NCI-H748 treated with DMSO at 0.1 percent for 48 hours (cell line): ENCODE measurements around the gene HAPLN1.

ENCODE experiments used
- DNase-seq: peaks from one replicate; lab custom pipeline; 2025; lab: John Stamatoyannopoulos, UW

The HAPLN1 gene

GRCh38 chr5:83718195-83718825 lies 2.3 kb downstream of the HAPLN1 start:
- peak; percentile 89 for DNase-seq

DNA sequence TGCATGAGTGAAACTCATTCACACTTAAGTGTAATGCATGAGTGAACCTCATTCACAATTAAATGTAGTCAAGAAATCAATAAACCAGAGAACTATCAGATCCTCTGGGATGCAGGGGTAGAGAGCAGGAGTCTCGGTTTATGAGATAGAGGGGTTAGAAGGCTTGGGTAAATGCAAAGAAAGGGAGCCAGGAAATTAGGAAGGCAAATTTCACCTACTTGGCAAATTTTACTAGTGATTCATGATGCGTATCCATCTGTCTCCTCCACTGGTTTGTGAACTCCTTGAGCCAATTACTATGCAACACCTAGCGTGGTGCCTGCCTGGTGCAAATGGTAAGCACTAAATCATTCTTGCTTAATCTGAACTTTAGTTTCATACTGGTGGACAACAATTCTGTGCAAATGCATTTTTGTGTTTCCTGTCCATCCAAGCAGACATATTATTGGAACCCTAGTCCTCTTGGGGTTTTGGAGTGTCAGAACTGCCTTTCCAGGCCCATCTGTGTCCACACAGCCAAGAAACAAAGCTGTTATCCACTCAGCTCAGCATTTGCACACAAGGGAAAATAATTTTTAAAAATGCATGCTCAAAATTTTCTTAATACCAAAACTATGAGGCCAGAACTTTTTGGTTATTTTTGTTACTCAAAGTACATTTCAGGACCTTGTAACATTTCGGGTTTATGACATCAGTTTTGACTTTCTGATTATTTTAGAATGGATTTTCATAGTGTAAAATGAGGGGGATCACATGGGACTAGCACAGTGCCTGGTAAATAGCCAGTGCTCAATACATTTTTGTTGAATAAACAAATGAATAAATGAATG lies 5.2 kb downstream of the HAPLN1 start:
- DNase-seq, result no peak

GRCh38 chr5:83714810-83715209 lies 5.8 kb downstream of the HAPLN1 start:
- no peak for DNase-seq

- peak; percentile 36 for DNase-seq
These were observed 8.6 kb downstream of the HAPLN1 start for GRCh38 chr5:83711982-83712601.

DNA sequence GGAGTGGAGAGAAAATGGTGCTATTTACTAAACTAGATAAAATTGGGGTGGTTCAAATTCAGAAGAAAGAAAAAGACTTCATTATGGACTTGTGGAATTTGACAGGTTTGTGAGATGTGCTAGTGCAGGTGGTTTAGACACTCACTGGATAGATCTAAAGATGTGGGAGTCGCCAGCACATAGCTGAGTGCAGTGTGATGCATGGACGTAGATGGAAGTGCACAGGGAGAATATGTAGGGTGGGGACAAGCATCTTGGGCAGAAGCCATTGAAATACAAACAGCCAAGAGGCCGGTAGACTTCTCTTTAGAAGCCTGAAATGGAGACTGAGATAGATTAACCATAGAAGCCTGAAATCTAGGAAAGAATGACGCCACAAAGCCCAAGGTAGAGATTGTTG lies 10.7 kb downstream of the HAPLN1 start:
- no peak for DNase-seq

GRCh38 chr5:83708170-83708569 lies 12.5 kb downstream of the HAPLN1 start:
- DNase-seq, result no peak

GRCh38 chr5:83703059-83703458 lies 17.6 kb downstream of the HAPLN1 start:
- DNase-seq, result no peak

- DNase-seq, result no peak
These were observed 18.8 kb downstream of the HAPLN1 start for GRCh38 chr5:83701886-83702285.

DNA sequence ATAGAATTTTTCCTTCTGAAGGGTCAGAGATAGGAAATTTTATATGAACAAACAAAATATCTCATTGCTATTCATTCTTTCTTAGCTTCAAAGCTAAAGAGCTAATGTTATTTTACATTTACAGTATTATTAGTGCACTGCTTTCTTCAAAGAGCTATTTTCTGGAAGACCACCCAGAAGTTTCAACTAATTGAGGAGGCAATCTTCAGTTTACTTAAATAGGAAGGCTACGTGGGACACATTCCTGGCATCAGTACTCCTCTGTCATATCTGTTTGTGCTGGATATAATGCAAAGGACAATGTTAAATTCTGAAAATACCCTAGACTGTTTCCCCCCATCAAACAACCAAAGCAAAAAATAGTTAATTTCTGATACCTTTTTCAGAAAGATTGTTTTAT lies 30.8 kb downstream of the HAPLN1 start:
- DNase-seq, result no peak

DNA sequence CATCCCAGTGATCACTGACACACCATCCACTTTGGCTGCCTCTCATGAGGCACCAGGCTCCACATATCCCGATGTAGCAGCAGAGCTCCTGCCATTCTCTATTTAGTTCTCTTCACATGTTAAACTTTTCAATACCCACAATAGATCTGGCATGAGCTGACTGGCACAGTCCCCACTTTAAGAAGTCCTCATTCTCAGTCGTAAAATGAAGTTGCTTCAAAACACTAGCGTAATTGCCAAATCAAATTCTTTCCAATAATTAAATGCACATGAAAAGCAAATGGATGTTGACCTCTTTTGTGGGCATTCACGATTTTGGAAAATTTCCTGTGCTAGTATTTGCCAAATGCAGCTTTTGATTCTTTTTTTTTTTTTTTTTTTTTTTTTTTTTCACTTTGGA lies 32.4 kb downstream of the HAPLN1 start:
- no peak for DNase-seq

DNA sequence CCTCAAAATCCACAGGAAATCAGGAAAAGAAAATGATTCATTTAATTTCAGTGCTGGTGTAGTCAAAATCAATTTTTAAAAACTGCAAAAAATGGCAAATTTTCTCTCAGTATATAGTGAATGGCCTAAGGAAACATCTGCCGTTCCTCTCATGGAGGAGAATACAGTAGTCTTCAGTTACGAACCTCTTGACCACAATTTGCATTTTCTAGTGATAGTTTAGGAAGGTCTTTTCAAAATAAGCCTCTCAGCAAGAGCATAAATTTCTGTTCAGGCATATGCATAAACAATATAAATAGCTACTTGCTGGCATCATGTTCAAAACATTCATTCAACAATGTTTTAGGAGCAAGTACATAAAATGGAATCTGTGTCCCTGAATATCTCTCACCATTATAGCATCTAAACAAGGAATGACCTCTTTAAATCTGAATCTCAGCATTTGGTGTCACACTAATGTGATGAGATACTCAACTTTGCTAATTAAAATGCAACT lies 33.5 kb downstream of the HAPLN1 start:
- no peak for DNase-seq

DNA sequence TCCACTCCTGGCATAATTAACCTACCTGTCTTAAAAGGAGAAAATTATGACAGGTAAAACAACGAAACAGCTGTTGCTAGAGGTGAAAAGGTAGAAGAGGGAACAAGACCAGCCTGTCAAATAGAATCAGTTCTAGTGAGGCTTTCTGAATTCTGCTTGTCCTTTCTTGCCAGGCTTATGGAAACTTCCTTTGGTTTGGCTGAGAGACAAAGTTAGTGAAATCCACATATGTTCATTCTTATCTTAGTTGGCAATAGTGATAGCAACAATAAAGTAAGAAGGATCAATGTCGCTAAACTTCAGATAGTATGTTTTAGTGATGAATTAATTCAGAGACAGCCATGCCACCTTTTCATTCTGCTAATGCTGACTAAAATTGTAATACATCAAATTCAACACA lies 34.4 kb downstream of the HAPLN1 start:
- DNase-seq, result no peak

DNA sequence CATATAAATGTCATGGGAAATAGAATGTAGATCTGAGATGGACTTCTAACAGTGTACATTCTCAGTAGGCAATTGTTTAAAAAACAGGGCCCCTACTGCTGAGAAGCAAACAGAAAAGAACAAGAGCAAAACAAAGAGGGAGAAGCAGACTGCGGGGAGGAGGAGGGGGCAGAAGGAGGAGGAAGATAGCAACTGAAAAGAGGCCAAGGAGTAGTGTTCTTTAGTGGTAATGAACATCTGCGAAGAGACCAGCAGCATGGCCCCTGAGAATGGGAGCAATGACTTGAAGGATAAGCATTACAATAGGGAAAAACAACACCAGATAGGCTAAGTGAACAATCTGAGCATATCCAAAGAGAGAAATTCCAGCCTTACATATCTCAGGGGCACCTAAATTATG lies 36.8 kb downstream of the HAPLN1 start:
- no peak for DNase-seq

GRCh38 chr5:83672646-83673045 lies 48.0 kb downstream of the HAPLN1 start:
- no peak for DNase-seq

GRCh38 chr5:83672158-83672557 lies 48.5 kb downstream of the HAPLN1 start:
- DNase-seq, result no peak

GRCh38 chr5:83665631-83666030 lies 55.0 kb downstream of the HAPLN1 start:
- no peak for DNase-seq

GRCh38 chr5:83662558-83662957 lies 58.1 kb downstream of the HAPLN1 start:
- DNase-seq, result no peak

DNA sequence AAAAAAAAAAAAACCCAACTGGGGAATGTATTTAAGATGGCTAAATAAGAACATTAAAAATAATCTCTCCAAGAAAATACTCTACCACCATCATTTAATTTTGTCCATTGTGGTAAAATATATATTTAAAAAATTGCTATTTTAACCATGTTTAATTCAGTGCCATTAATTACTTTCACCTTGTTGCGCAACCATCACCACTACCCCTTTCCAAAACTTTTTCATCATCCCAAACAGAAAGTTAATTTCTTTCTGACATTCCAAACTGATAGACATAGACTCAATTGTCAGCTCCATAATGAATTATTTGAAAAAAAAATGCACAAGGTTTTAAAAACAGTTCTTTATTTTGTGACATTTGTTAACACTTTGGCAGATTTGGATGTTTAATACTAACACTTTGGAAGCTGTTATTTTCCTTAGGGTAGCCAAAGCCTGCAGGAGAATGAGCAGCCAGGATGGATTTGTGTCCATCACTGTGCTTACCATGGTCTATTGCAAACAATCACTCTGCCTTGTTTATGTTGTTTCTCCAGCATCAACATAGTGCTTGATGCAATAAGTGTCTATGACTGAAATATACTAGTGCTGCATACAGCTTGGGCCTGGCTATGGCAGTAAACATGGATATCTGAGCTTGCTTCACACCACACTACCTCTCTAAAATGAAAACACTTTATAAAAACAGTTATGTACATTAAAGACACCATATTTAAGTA lies 62.7 kb downstream of the HAPLN1 start:
- DNase-seq, result no peak

DNA sequence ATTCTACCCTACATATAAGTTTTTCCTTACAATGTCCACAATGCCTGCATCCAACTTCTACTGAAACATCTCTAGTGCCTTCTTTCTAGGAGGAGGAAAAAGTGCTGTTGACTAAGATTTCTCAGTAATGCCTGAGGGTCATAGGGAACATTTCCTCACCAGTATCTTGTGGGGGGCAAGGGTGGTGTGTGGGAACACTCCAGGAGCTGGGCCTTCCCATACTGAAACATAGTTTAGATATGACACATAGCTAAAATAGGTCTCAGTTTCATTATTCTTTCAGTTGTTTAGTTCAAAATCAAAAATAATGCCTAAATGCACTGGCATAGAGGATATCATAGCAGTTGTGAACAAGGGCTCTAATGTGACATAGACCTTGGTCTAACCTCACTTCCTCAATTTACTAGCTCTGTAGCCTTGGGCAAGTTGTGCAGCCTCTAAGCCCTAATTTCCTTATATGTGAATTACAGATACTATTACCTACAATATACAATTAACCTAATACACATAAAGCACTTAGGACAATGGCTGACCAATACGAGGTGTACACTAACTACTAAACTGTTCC lies 66.1 kb downstream of the HAPLN1 start:
- no peak for DNase-seq

- DNase-seq, result no peak
These were observed 67.0 kb downstream of the HAPLN1 start for GRCh38 chr5:83653669-83654068.

- no peak for DNase-seq
These were observed 74.7 kb downstream of the HAPLN1 start for GRCh38 chr5:83645936-83646335.

- no peak for DNase-seq
These were observed 76.4 kb downstream of the HAPLN1 start for GRCh38 chr5:83644301-83644700.
